Stimulated activated CD4-positive, alpha-beta T cell treated with anti-CD3 and anti-CD28 coated beads, TNF-alpha, amount 100 ng/mL, for 4 hours (primary cell): ENCODE data around the gene KCNIP1.

Experiments used
- DNase-seq, 3 experiments: peaks; one replicate each; pipeline ENCODE4 v3.0.0-alpha.2; 2020; ENCODE audit warnings: low read depth in 3 of 3

The KCNIP1 gene

DNA sequence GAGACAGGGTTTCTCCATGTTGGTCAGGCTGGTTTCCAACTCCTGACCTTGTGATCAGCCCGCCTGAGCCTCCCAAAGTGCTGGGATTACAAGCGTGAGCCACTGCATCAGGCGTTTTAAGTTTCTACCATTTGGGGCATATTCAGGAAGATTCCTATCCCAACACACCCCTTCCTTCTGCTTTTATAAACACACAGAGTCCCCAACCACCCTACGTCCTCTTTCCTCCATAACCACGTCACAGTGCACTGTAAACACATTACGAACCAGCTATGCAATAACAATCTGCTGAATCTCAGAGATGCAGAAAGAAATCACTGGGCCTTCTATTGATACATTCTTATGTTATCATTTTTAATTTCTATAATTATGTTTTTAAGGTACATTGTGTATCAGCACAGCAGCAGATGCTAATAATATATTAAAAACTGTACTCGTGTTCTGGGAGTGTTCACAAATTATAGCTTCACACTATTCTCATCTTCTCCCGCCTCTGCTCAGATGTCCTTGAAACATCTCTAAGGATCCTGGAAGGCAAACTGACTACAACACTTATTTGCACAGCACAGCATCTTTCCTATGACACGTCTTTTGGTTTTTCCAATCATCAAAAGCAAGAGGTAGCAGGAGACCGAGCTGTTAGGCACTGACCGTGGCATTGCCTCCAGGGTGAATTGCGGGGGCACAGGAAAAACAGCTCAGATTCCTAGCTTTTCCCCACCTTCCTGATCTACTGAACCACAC lies 60.2 kb downstream of the KCNIP1 start:
- DNase-seq = no peak

DNA sequence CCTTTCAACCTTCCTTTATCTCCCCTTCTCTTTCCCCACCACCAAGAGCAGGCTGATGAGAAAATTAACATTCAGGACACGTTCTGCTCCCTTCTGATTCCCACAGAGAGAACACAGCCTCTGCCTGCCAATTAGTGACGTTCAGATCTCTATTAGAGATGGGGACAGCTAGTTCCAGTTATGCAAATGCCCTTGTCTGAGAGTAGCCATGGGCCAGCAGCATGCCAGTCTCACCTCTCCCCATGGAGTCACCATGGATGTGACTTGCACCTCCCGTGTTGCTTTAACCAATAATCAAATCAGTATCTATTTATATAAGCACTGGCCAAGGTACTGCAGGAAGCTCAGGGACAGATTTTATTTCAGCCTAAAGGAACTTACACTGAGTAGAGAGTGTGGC lies 61.3 kb downstream of the KCNIP1 start:
- DNase-seq = no peak

GRCh38 chr5:170569101-170569500 lies 65.3 kb downstream of the KCNIP1 start:
- DNase-seq = no peak

DNA sequence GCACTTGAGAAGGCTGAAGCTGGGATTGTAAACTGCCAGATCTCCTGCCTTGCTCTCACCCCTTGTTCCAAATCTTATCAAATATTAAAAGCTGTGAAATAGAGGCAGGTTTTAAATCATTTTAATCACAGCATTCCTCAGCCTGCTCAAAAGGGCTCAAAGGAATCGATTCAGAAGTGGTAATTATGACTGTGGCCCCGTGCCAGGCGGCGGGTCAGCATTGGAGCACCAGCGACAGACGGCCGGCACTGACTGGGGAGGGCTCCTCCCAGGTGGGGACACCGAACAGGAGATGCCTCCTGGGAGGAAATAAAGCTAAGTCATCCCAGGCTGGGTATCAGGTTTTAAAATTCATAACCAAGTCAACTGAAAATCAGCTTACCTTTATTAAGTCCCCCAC lies 66.7 kb downstream of the KCNIP1 start:
- DNase-seq = no peak

DNA sequence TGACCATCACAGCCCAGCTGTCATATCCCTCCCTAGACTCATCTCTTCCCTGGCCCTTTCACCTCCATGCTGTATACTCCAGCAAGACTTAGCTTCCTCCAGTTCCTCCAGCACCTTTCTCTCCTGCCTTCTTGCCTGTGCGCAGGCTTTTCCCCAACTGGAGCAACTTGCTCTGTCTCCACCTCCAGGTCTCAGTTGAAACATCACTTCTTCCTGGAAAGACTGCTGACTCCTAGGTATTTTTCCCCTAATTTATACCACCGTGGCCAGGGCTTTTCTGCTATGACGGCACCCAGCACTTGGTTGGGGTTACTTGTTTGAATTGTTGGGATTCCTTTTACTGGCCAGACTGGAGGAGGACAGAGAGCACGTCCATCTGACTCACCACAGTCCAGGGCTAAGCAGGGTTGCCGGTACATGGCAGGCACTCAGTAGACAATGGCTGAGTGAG lies 67.5 kb downstream of the KCNIP1 start:
- no peak for DNase-seq

DNA sequence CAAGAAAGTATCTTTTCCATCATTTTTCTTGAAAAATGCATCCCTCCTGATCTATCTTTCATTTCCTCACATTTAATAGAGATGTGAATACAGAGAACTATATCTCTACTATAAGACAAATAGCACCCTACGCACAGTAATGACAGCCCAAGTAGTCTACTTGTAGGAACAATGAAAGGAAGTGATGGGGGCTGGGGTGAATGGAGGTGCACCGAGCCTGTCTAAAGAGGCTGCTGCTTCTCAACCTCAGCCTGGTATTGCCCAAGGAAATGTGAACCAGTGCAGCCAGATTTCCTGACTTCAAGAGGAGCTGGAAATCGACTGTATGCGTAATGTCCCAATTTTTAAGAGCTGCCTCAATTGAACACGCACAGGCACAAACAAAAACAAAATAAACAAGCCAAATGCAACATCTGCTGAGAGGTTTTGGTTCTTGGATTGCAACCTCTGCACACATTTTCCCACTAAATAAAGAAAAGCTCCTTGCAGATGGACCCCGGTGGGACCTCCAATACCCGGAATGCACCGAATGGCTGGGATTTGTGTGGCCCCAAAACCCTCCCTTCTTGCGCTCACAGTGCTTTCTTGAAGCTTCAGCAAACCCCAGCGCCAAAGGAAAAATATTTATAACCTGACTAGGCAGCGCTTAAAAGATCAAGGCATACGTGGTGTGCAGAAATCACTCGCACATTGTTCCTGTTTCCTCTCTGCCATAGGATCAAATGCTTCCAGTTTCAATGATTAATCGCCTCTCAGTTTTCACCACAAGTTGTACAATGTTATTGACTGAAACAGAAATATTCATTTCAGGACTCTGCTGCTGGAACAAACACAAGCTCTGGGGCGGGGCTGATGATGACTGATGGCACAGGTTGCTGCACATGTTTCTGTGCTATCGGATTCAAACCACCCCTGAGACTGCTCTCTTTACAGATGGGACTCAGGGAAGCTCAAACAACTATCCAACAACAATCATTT lies 68.3 kb downstream of the KCNIP1 start:
- DNase-seq = peak in 1 of 3 experiments; percentile 29

DNA sequence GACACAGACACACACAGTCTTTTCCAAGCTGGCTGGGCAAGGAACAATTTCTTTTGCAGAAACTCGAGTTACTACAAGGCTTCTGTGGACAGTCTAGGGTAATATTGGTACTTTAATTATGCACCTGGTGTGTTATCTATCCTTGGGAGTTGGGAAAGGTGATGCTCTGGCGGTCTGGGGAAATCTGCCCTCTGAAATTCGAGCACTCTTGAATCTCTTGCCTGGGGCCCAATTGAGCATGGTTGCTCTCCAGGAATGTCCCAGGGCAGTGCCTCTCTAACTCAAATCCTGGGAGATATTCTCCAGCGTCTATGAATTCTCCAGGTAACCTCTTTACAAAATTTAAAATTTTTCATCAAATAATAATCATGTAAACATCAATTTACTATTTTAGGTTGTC lies 69.3 kb downstream of the KCNIP1 start:
- DNase-seq = no peak

- no peak for DNase-seq
These were observed 69.8 kb downstream of the KCNIP1 start for GRCh38 chr5:170573660-170574059.

- DNase-seq = no peak
These were observed 73.0 kb downstream of the KCNIP1 start for GRCh38 chr5:170576602-170577535.

- no peak for DNase-seq
These were observed 75.8 kb downstream of the KCNIP1 start for GRCh38 chr5:170579601-170580000.

DNA sequence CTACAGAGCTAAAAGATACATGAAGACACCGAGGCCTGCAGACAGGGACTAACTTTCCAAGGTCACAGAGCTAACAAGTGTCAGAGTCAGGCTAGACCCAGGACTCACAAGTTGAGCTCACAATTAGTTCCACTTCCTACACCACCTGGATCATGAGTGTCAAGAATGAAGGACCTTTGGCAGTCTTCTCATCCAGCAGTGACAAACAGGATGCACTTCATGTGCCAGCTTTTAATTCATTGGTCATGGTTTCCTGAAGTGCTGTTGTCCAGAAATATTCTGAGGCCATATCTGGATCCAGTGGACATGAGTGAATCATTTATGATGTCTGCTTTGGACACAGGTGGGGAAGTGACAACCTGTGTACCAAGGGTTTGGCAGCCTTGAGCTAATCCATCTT lies 77.4 kb downstream of the KCNIP1 start:
- no peak for DNase-seq

GRCh38 chr5:170582644-170583330 lies 79.0 kb downstream of the KCNIP1 start:
- DNase-seq = no peak

GRCh38 chr5:170584003-170584402 lies 80.2 kb downstream of the KCNIP1 start:
- DNase-seq = no peak

GRCh38 chr5:170584450-170585058 lies 80.7 kb downstream of the KCNIP1 start:
- no peak for DNase-seq

DNA sequence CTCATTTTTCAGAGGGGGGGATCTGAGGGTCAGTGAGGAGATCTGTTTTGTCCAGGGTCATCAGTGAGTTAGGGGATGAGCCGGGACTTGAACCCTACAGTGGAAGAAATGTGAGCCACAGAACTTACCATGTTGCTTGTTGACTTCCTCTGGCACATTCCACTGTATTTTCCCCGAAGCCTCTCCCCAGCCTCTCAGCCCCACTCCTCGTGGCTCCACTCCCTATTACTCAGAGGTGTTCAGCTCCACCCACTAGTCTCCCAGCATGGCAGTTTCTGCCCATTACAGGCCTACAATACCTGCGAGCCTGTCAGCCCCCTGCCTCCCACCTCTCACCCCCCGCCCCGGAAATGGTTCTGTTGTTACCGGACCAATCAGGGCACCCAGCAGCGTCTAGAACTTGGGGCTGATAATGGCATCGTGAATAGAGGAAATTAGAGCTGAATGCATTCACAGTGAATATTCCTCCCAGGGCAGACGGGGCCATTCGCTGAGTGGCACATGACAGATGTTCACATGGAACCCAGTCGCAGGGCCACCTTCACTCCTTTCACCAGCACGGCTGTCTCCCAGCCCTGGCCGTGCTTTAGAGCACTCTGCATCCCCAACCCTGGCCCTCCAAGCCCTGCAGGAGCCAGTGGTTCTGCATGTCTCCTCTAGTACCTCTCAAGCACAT lies 81.6 kb downstream of the KCNIP1 start:
- DNase-seq = no peak

- no peak for DNase-seq
These were observed 84.0 kb downstream of the KCNIP1 start for GRCh38 chr5:170587808-170588207.

- DNase-seq = no peak
These were observed 85.8 kb downstream of the KCNIP1 start for GRCh38 chr5:170589643-170590042.

GRCh38 chr5:170590566-170590965 lies 86.7 kb downstream of the KCNIP1 start:
- DNase-seq = no peak

GRCh38 chr5:170591054-170591453 lies 87.2 kb downstream of the KCNIP1 start:
- DNase-seq = no peak

GRCh38 chr5:170596482-170597044 lies 92.7 kb downstream of the KCNIP1 start:
- DNase-seq = no peak
